IMR-90 (cell line): ENCODE results near the gene CROCC. TPM values are rescaled to one million over a fixed set of nuclear protein-coding genes. Genes with fewer than 3 reads are reported as not detected.

ENCODE experiments used
- ATAC-seq: fragments of 200-7000 bp; cut with Tn5 transposase; 2 replicates; pipeline ENCODE4 v1.9.1; 2020; ENCODE audit warnings: low read depth, mild to moderate bottlenecking, moderate library complexity
- BruUV-seq: library from RNA; stranded (reverse); fragments of 400-500 nt; replicated peaks from 2 replicates; lab custom pipeline; 2021; lab: Mats Ljungman, UMichigan
- CTCF ChIA-PET: fragments of 300-600 bp; formaldehyde crosslinking; extraction: SDS; loops from one replicate; lab custom pipeline; 2021; ENCODE audit warnings: antibody characterized with exemption; lab: Yijun Ruan, JAX
- POLR2A ChIA-PET: fragments of 300-600 bp; sonication (Branson Sonifier 250); formaldehyde crosslinking; loops from one replicate; lab custom pipeline; 2022; ENCODE audit warnings: antibody characterized with exemption; ENCODE audit not compliant: unreplicated experiment; lab: Charles Lee
- DNase-seq: peaks from one replicate; pipeline ENCODE4 v3.0.0; 2013
- H2AFZ ChIP-seq: replicated peaks from 2 replicates; pipeline ENCODE3; 2013; ENCODE audit warnings: low read length, mild to moderate bottlenecking; ENCODE audit not compliant: poor library complexity
- H2AK5ac ChIP-seq: 2 replicates; pipeline ENCODE4 v1.6.1; 2013; ENCODE audit warnings: low read depth, low read length, inconsistent platforms
- H2AK9ac ChIP-seq: replicated peaks from 2 replicates; pipeline ENCODE3; 2013; ENCODE audit warnings: mild to moderate bottlenecking, low read depth, low read length, moderate library complexity; ENCODE audit not compliant: poor library complexity
- H2BK120ac ChIP-seq: 2 replicates; pipeline ENCODE4 v1.6.1; 2013; ENCODE audit warnings: low read depth, low read length, inconsistent platforms
- H2BK15ac ChIP-seq: 3 replicates; pipeline ENCODE4 v1.6.1; 2013; ENCODE audit warnings: low read depth, low read length, inconsistent platforms
- H2BK20ac ChIP-seq: 2 replicates; pipeline ENCODE4 v1.6.1; 2013; ENCODE audit warnings: low read depth, mild to moderate bottlenecking, inconsistent platforms, low read length, moderate library complexity
- H2BK5ac ChIP-seq: 2 replicates; pipeline ENCODE4 v1.6.1; 2013; ENCODE audit warnings: mild to moderate bottlenecking, low read depth, low read length, inconsistent platforms; ENCODE audit not compliant: poor library complexity, severe bottlenecking
- H3K14ac ChIP-seq: replicated peaks from 2 replicates; pipeline ENCODE4 v1.6.1; 2013; ENCODE audit warnings: low read depth, low read length, inconsistent platforms
- H3K18ac ChIP-seq: 2 replicates; pipeline ENCODE4 v1.6.1; 2013; ENCODE audit warnings: low read depth, low read length, control low read depth
- H3K23ac ChIP-seq: 2 replicates; pipeline ENCODE4 v1.6.1; 2013; ENCODE audit warnings: low read depth, low read length, inconsistent platforms
- H3K27ac ChIP-seq: 2 replicates; pipeline ENCODE4 v1.5.1; 2013; ENCODE audit warnings: mild to moderate bottlenecking, control low read depth, low read length; ENCODE audit not compliant: insufficient read depth
- H3K27me3 ChIP-seq: 2 replicates; pipeline ENCODE4 v1.6.1; 2013; ENCODE audit warnings: low read length; ENCODE audit not compliant: control insufficient read depth, insufficient read depth
- H3K36me3 ChIP-seq: 2 replicates; pipeline ENCODE4 v1.6.1; 2013; ENCODE audit warnings: low read length, mixed read lengths; ENCODE audit not compliant: control insufficient read depth, insufficient read depth
- H3K4ac ChIP-seq: 2 replicates; pipeline ENCODE4 v1.6.1; 2013; ENCODE audit warnings: low read depth, low read length, inconsistent platforms
- H3K4me1 ChIP-seq: 2 replicates; pipeline ENCODE4 v1.6.1; 2013; ENCODE audit warnings: low read length, mixed read lengths; ENCODE audit not compliant: control insufficient read depth, insufficient read depth
- H3K4me2 ChIP-seq: 2 replicates; pipeline ENCODE4 v1.6.1; 2013; ENCODE audit warnings: low read depth, mild to moderate bottlenecking, control low read depth, low read length, moderate library complexity
- H3K4me3 ChIP-seq: 2 replicates; pipeline ENCODE4 v1.5.1; 2013; ENCODE audit warnings: low read depth, mild to moderate bottlenecking, control low read depth, low read length, moderate library complexity; ENCODE audit not compliant: insufficient read depth
- H3K56ac ChIP-seq: 2 replicates; pipeline ENCODE4 v1.6.1; 2013; ENCODE audit warnings: low read length, inconsistent platforms; ENCODE audit not compliant: insufficient read depth; ENCODE audit errors: extremely low read depth
- H3K79me1 ChIP-seq, 2 experiments: 2 replicates each; pipeline ENCODE4 v1.6.1; 2013; ENCODE audit warnings: low read length in 2 of 2, inconsistent platforms in 1 of 2, low read depth in 1 of 2
- H3K9ac ChIP-seq: 2 replicates; pipeline ENCODE4 v1.6.1; 2013; ENCODE audit warnings: low read depth, low read length, control low read depth
- H3K9me1 ChIP-seq: 2 replicates; pipeline ENCODE4 v1.6.1; 2013; ENCODE audit warnings: low read length, inconsistent platforms; ENCODE audit not compliant: insufficient read depth
- H3K9me3 ChIP-seq: 2 replicates; pipeline ENCODE4 v1.6.1; 2013; ENCODE audit warnings: low read length; ENCODE audit not compliant: control insufficient read depth, insufficient read depth
- H4K20me1 ChIP-seq: 2 replicates; pipeline ENCODE4 v1.6.1; 2013; ENCODE audit warnings: low read length, inconsistent platforms; ENCODE audit not compliant: insufficient read depth
- H4K5ac ChIP-seq: 2 replicates; pipeline ENCODE4 v1.6.1; 2013; ENCODE audit warnings: mild to moderate bottlenecking, low read depth, low read length, control low read depth
- H4K8ac ChIP-seq, 2 experiments: 2 replicates each; pipeline ENCODE4 v1.6.1; 2013; ENCODE audit warnings: low read depth in 2 of 2, low read length in 2 of 2, control low read depth in 1 of 2, inconsistent platforms in 1 of 2
- H4K91ac ChIP-seq: 2 replicates; pipeline ENCODE4 v1.6.1; 2013; ENCODE audit warnings: low read depth, low read length, inconsistent platforms; ENCODE audit not compliant: insufficient read depth
- CHD1 ChIP-seq: IDR thresholded peaks from 2 replicates; pipeline ENCODE4 v1.6.1; 2012; ENCODE audit warnings: low read depth, low read length, improper control_type of control experiment
- CTCF ChIP-seq: conservative IDR thresholded peaks from 2 replicates; pipeline ENCODE4 v1.5.1; 2012; ENCODE audit warnings: mild to moderate bottlenecking, low read depth, low read length, improper control_type of control experiment
- FOS ChIP-seq: fragments of 150-350 bp; IDR thresholded peaks from 2 replicates; pipeline ENCODE4 v1.6.1; 2016; ENCODE audit warnings: low read depth, low read length
- MXI1 ChIP-seq: IDR thresholded peaks from 2 replicates; pipeline ENCODE4 v1.6.1; 2012; ENCODE audit warnings: low read depth, mild to moderate bottlenecking, low read length, moderate library complexity, borderline replicate concordance
- NFE2L2 ChIP-seq: fragments of 150-350 bp; IDR thresholded peaks from 2 replicates; pipeline ENCODE4 v1.6.1; 2016; ENCODE audit warnings: low read depth, mild to moderate bottlenecking, low read length
- RFX5 ChIP-seq: IDR thresholded peaks from 2 replicates; pipeline ENCODE4 v1.8.0; 2012; ENCODE audit warnings: low read depth, mild to moderate bottlenecking, low read length, moderate library complexity
- SMC3 ChIP-seq: fragments of 150-350 bp; IDR thresholded peaks from 2 replicates; pipeline ENCODE4 v1.6.1; 2016; ENCODE audit warnings: low read depth, mild to moderate bottlenecking, antibody characterized with exemption, low read length, moderate library complexity
- USF2 ChIP-seq: fragments of 150-350 bp; IDR thresholded peaks from 2 replicates; pipeline ENCODE4 v1.6.1; 2017; ENCODE audit warnings: mild to moderate bottlenecking, antibody characterized with exemption, low read length, low read depth
- WGBS, 2 experiments: methylation state at CpG; one replicate each; pipeline versions ENCODE4 v1.1.5 to v1.1.7; 2013; ENCODE audit warnings: missing lambda C conversion rate in 2 of 2; ENCODE audit not compliant: insufficient read length in 1 of 2; ENCODE audit errors: extremely low coverage in 2 of 2; 5-methylcytosine and 5-hydroxymethylcytosine counted together
- dilution Hi-C: fragments of 300-500 bp; cut with HindIII; formaldehyde crosslinking; loops from one replicate; pipeline ENCODE4 v1.14.3; 2018; ENCODE audit warnings: low sequenced_read_pairs; ENCODE audit not compliant: unreplicated experiment
- in situ Hi-C: fragments of 300-500 bp; cut with MboI; formaldehyde crosslinking; loops from 3 replicates; pipeline ENCODE4 v1.14.3; 2019; ENCODE audit warnings: low sequenced_read_pairs, inconsistent platforms, mixed read lengths
- intact Hi-C: fragments of 100-400 bp; cut with micrococcal nuclease; formaldehyde crosslinking; loops from 2 replicates; pipeline ENCODE4 v1.10.0; 2022
- polyA plus RNA-seq, 3 experiments: library from polyadenylated mRNA; depleted of rRNA; stranded (reverse); fragments of >200 nt; gene quantifications; 2 replicates each; pipeline ENCODE4 v1.2.3, GENCODE V29; 2012; ENCODE audit warnings: low replicate concordance in 1 of 3
- total RNA-seq: library from RNA; depleted of rRNA; stranded (reverse); fragments of >200 nt; gene quantifications from 2 replicates; pipeline ENCODE4 v1.2.3, GENCODE V29; 2012

The CROCC gene
- total and polyA plus RNA-seq, 2 of the 4 experiments (the other 2 are of a cell fraction) = 7.5 to 13.7 TPM

GRCh38 chr1:16954579-16954978 is 32.8 kb downstream of the CROCC start:
- POLR2A ChIA-PET = no interaction called here
- Histone ChIP-seq H3K4ac (no peak overlapping the region), H3K79me1 (no peaks in the 10 kb centered on the region), H3K23ac (no peak overlapping the region), H2AK5ac (no peak overlapping the region), H3K9me3 (no peaks in the 10 kb centered on the region), H4K5ac (no peak overlapping the region), H3K36me3 (peaks cover 7% of the 10 kb centered on the region), H4K8ac (no peak overlapping the region), H3K4me1 (no peaks in the 10 kb centered on the region), H3K14ac (no peak overlapping the region), H4K20me1 (no peaks in the 10 kb centered on the region), H3K18ac (no peak overlapping the region), H2BK15ac (no peak overlapping the region), H2AK9ac (no peak overlapping the region), H3K56ac (no peak overlapping the region), H3K9me1 (no peaks in the 10 kb centered on the region), H2AFZ (no peak overlapping the region), H3K4me3 (no peak overlapping the region), H3K9ac (no peak overlapping the region), H2BK20ac (no peak overlapping the region), H3K27ac (no peak overlapping the region), H3K4me2 (no peak overlapping the region), H3K27me3 (no peaks in the 10 kb centered on the region), H2BK5ac (no peak overlapping the region), H2BK120ac (no peak overlapping the region), H4K91ac (no peak overlapping the region)
- in situ Hi-C loops (no loop called here), dilution Hi-C loops (no loop called here), intact Hi-C loops (no loop called here)
- CTCF ChIA-PET = no interaction called here
- 95% methylated on average over 11 of the region's 18 CpGs; no CpG with 5 or more reads in 1 of the 2 experiments for WGBS, 2 experiments
- no peak for TF ChIP-seq RFX5
- no peak for TF ChIP-seq CHD1
- TF ChIP-seq SMC3 = no peak
- TF ChIP-seq FOS = no peak
- TF ChIP-seq MXI1 = no peak
- no peak for TF ChIP-seq USF2
- TF ChIP-seq CTCF = no peak
- no peak for TF ChIP-seq NFE2L2
- ATAC-seq (no peak), DNase-seq (no peak)
- no TSS peak for BruUV-seq
